Neural crest cell (in vitro differentiated cells): ENCODE results near the gene NR4A3. TPM values are rescaled to one million over a fixed set of nuclear protein-coding genes. Genes with fewer than 3 reads are reported as not detected.
"Not testable (repeated sequence)": the region's sequence is repeated elsewhere in the genome, so short reads cannot be mapped to it uniquely, and the experiment has no call there.

Experiments
- DNase-seq: peaks from one replicate; pipeline ENCODE4 v3.0.0; 2021; ENCODE audit warnings: low read depth, mixed read lengths, low spot score
- H3K27ac Mint-ChIP-seq: one replicate; pipeline ENCODE4 v1.8.0; 2021; ENCODE audit warnings: mild to moderate bottlenecking, mixed read lengths; ENCODE audit not compliant: unreplicated experiment
- H3K27me3 Mint-ChIP-seq: 2 replicates; pipeline ENCODE4 v1.8.0; 2021; ENCODE audit warnings: low read depth, mild to moderate bottlenecking, mixed read lengths
- H3K36me3 Mint-ChIP-seq: 2 replicates; pipeline ENCODE4 v1.8.0; 2021; ENCODE audit warnings: low read depth, mild to moderate bottlenecking, mixed read lengths
- H3K4me1 Mint-ChIP-seq: 2 replicates; pipeline ENCODE4 v1.8.0; 2021; ENCODE audit warnings: mixed read lengths
- H3K4me3 Mint-ChIP-seq: one replicate; pipeline ENCODE4 v1.8.0; 2021; ENCODE audit warnings: mild to moderate bottlenecking, mixed read lengths
- H3K9me3 Mint-ChIP-seq: 2 replicates; pipeline ENCODE4 v1.8.0; 2021; ENCODE audit warnings: mixed read lengths
- long read RNA-seq: library from polyadenylated mRNA; unstranded; transcript quantifications from one replicate; pipeline ENCODE4 v2.0.0, GENCODE V29; 2020
- total RNA-seq: library from RNA; stranded (reverse); gene quantifications from 2 replicates; pipeline ENCODE4 v1.2.1, GENCODE V29; 2021
- TF ChIP-seq, protein P1 (sequence below): fragments of 200-600 bp; sonication (generic); conservative IDR thresholded peaks from 2 replicates; pipeline ENCODE4 v1.5.0; 2021; ENCODE audit warnings: antibody characterized with exemption, mild to moderate bottlenecking

The NR4A3 gene
- 0.91 and 0.93 TPM in 2 replicates for total RNA-seq
- long read RNA-seq, partial matches to known transcripts, result 0 of 2 reads
- long read RNA-seq, other reads (novel, unspliced or antisense), result 2 of 2 reads

DNA sequence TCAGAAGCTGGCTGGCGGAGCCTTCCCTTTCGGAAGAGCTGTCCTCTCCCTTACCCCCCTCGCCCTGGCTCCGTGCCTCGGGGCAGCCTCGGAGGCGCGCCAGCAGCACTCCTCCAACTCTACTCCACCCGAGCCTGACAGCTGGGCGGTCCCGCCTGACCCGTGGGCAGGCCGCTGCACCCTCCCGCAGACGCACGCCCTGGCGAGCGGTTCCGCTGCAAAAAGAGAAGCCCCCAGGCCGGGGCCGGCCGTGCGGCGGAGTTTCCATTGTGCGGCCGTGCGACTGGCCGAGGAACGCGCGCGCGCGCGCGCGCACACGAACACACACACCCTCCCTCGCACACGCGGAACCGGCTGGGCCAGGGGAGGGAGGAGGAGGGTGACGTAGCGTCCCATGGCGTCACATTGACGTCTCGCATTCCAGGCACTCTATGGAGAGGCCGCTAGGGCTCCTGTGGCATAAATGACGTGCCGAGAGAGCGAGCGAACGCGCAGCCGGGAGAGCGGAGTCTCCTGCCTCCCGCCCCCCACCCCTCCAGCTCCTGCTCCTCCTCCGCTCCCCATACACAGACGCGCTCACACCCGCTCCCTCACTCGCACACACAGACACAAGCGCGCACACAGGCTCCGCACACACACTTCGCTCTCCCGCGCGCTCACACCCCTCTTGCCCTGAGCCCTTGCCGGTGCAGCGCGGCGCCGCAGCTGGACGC, at the start of gene NR4A3:
Gene NR4A3 (plus strand): TSS at position 490 of the 713 bp plus-strand sequence. CDS start 6,158 bp downstream, outside the sequence.
- no peaks in the 10 kb centered on the region for H3K36me3 Mint-ChIP-seq
- H3K27me3 Mint-ChIP-seq, result peaks cover 56% of the 10 kb centered on the region

DNA sequence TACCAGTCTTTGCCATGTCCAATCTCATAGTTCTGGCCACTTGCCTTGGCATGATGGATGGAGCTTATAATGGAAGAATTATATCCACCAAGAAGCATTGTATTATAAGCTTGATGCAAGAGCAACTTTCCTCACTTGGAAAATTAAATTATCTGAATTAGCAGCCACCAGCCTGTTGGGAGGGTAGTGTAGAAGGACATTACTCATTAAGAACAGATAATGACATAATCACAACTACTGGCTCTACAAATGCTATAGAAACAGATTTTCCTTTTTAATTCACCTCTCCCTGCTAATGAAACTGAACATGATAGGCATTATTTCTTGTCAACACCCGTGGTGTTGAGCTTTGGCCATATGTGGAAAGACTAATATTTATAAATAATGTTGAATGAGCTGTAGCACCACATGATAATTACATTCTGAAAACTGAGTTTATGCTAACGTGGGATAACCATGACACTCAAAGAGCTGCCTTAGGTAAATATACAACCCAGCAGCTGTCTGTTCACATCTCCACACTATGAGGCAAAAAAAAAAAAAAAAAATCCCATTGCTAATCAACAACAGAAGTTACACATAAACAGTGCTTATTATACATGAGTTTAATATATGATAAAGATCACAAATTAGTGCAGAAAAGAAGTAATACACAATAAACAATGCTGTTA, 48.1 kb upstream of the NR4A3 start:
- no peak for DNase-seq
- no peak overlapping the region for H3K27ac Mint-ChIP-seq
- H3K9me3 Mint-ChIP-seq, result peaks cover 2% of the 10 kb centered on the region
- no peaks in the 10 kb centered on the region for H3K27me3 Mint-ChIP-seq
- no peaks in the 10 kb centered on the region for H3K36me3 Mint-ChIP-seq
- H3K4me1 Mint-ChIP-seq, result no peaks in the 10 kb centered on the region
- TF ChIP-seq, protein P1, sequence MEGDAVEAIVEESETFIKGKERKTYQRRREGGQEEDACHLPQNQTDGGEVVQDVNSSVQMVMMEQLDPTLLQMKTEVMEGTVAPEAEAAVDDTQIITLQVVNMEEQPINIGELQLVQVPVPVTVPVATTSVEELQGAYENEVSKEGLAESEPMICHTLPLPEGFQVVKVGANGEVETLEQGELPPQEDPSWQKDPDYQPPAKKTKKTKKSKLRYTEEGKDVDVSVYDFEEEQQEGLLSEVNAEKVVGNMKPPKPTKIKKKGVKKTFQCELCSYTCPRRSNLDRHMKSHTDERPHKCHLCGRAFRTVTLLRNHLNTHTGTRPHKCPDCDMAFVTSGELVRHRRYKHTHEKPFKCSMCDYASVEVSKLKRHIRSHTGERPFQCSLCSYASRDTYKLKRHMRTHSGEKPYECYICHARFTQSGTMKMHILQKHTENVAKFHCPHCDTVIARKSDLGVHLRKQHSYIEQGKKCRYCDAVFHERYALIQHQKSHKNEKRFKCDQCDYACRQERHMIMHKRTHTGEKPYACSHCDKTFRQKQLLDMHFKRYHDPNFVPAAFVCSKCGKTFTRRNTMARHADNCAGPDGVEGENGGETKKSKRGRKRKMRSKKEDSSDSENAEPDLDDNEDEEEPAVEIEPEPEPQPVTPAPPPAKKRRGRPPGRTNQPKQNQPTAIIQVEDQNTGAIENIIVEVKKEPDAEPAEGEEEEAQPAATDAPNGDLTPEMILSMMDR, result no peak
- no peak overlapping the region for H3K4me3 Mint-ChIP-seq

More for the DNA sequence above, at the start of gene NR4A3:
- Mint-ChIP-seq H3K27ac (peak within 1 kb of the TSS; percentile 98), H3K4me1 (peaks cover 59% of the 10 kb centered on the region), H3K4me3 (peak within 1 kb of the TSS; percentile 88), H3K9me3 (no peaks in the 10 kb centered on the region)
- peak; percentile 79 for DNase-seq
- TF ChIP-seq, protein P1, result peak; percentile 51

DNA sequence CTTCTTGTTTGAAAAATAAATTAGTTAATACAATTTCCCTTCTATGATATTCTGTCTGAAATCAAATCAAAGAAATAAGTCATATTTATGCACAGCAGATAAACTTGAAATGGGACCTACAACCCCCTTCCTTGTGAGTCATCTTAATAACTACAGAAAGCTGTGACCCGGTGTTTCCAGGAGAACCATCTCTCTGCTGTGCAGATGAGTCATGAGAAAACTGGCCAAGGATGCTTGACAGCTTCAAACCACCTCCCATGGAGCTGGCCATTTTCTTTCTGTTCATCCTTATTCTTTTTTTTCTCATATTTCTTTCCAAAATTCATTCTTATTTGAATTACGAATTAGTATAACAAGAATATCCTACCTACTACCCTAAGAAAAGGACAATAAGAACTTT, 43.4 kb upstream of the NR4A3 start:
- no peak for DNase-seq
- Mint-ChIP-seq H3K4me3 (no peak overlapping the region), H3K4me1 (no peaks in the 10 kb centered on the region), H3K9me3 (peaks cover 2% of the 10 kb centered on the region), H3K27ac (no peak overlapping the region), H3K27me3 (no peaks in the 10 kb centered on the region), H3K36me3 (no peaks in the 10 kb centered on the region)
- TF ChIP-seq, protein P1, result no peak

DNA sequence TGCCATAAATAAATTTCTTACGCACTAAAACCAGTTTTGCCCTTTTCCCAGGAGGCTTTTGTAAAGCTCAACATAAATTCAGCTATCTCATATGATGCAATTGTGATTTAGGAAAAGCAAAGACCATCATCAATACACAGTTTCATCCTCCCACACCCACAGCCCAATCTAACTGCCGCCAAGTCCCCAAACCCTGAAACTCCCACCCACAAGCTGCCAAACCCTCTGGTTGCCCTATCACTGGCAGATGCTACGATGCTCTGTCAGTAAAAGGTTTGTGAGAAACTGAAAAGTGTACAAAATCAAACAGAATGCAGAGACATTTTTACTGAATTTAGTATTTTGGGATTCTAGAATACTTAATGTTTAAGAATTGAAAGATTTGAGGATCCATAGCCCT, 42.8 kb upstream of the NR4A3 start:
- no peaks in the 10 kb centered on the region for H3K36me3 Mint-ChIP-seq
- no peaks in the 10 kb centered on the region for H3K27me3 Mint-ChIP-seq
- H3K27ac Mint-ChIP-seq, result no peak overlapping the region
- DNase-seq, result no peak
- H3K4me1 Mint-ChIP-seq, result no peaks in the 10 kb centered on the region
- H3K9me3 Mint-ChIP-seq, result peaks cover 2% of the 10 kb centered on the region
- H3K4me3 Mint-ChIP-seq, result no peak overlapping the region
- TF ChIP-seq, protein P1, result no peak

DNA sequence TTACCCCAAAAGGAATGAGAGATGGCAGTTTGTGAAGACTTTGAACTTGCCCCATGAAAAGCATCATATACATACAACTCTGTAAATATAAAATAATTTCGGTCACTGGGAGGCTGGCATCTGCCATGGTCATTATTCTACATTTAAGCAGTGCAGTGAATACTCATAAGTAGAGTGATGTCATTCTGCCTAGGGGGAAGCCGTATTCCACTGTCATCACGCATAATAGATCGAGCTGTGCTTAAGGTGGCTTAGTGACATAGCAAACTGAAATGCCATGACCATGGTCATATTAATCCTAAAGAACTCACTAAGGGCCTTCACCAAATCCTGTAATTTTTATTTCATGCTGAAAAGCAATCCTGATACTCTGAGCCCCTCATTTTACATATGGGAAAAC, 42.4 kb upstream of the NR4A3 start:
- Mint-ChIP-seq H3K4me3 (no peak overlapping the region), H3K4me1 (no peaks in the 10 kb centered on the region), H3K9me3 (peaks cover 2% of the 10 kb centered on the region)

DNA sequence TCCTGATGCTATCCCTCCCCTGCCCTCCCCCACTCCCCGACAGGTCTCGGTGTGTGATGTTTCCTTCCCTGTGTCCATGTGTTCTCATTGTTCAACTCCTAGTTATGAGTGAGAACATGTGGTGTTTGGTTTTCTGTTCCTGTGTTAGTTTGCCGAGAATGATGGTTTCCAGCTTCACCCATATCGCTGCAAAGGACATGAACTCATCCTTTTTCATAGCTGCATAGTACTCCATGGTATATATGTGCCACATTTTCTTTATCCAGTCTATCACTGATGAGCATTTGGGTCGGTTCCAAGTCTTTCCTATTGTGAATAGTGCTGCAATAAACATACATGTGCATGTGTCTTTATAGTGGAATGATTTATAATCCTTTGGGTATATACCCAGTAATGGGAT, 39.3 kb upstream of the NR4A3 start:
- DNase-seq, H3K36me3 Mint-ChIP-seq, H3K9me3 Mint-ChIP-seq, H3K27me3 Mint-ChIP-seq, H3K27ac Mint-ChIP-seq, H3K4me3 Mint-ChIP-seq, H3K4me1 Mint-ChIP-seq: not testable (repeated sequence)

More for the DNA sequence above, 42.4 kb upstream of the NR4A3 start:
- Mint-ChIP-seq H3K36me3 (no peaks in the 10 kb centered on the region), H3K27ac (no peak overlapping the region), H3K27me3 (no peaks in the 10 kb centered on the region)
- DNase-seq, result no peak
- TF ChIP-seq, protein P1, result no peak
